Hippocampal formation (tissue), 2 donors: ENCODE data around the gene RINL.

Experiments used
- DNase-seq, 2 donors: peaks; one replicate each; lab custom pipeline; 2025; lab: John Stamatoyannopoulos, UW

The RINL gene

GRCh38 chr19:38849147-38849859 lies 28.8 kb downstream of the RINL start:
- peak; percentile 84 to 91 for DNase-seq

- no peak for DNase-seq
These were observed 29.6 kb downstream of the RINL start for GRCh38 chr19:38848299-38849146.

- no peak for DNase-seq
These were observed 32.0 kb downstream of the RINL start for GRCh38 chr19:38846097-38846496.

GRCh38 chr19:38845374-38846024 lies 32.6 kb downstream of the RINL start:
- no peak for DNase-seq

GRCh38 chr19:38844093-38844686 lies 33.9 kb downstream of the RINL start:
- no peak for DNase-seq

- DNase-seq: no peak
These were observed 34.8 kb downstream of the RINL start for GRCh38 chr19:38843175-38843758.

GRCh38 chr19:38842439-38843174 lies 35.5 kb downstream of the RINL start:
- no peak for DNase-seq

- no peak for DNase-seq
These were observed 36.2 kb downstream of the RINL start for GRCh38 chr19:38841787-38842438.

- DNase-seq: no peak
These were observed 36.8 kb downstream of the RINL start for GRCh38 chr19:38841180-38841766.

GRCh38 chr19:38840583-38840968 lies 37.5 kb downstream of the RINL start:
- DNase-seq: no peak

GRCh38 chr19:38839816-38840582 lies 38.1 kb downstream of the RINL start:
- no peak for DNase-seq

GRCh38 chr19:38838986-38839761 lies 38.9 kb downstream of the RINL start:
- no peak for DNase-seq

GRCh38 chr19:38838208-38838985 lies 39.7 kb downstream of the RINL start:
- no peak for DNase-seq

GRCh38 chr19:38837656-38838121 lies 40.4 kb downstream of the RINL start:
- no peak for DNase-seq

GRCh38 chr19:38836983-38837626 lies 41.0 kb downstream of the RINL start:
- no peak for DNase-seq

GRCh38 chr19:38836159-38836982 lies 41.7 kb downstream of the RINL start:
- DNase-seq: no peak
